VCaP (cell line): ENCODE results near the gene BRD3OS.

Source experiments
- H3K27ac ChIP-seq: fragments of 450-650 bp; 2 replicates; pipeline ENCODE4 v1.5.1; 2017
- TF ChIP-seq, protein P1 (sequence below): fragments of 450-650 bp; conservative IDR thresholded peaks from 2 replicates; pipeline ENCODE4 v1.5.1; 2017; ENCODE audit warnings: mild to moderate bottlenecking, moderate library complexity

BRD3OS gene

DNA sequence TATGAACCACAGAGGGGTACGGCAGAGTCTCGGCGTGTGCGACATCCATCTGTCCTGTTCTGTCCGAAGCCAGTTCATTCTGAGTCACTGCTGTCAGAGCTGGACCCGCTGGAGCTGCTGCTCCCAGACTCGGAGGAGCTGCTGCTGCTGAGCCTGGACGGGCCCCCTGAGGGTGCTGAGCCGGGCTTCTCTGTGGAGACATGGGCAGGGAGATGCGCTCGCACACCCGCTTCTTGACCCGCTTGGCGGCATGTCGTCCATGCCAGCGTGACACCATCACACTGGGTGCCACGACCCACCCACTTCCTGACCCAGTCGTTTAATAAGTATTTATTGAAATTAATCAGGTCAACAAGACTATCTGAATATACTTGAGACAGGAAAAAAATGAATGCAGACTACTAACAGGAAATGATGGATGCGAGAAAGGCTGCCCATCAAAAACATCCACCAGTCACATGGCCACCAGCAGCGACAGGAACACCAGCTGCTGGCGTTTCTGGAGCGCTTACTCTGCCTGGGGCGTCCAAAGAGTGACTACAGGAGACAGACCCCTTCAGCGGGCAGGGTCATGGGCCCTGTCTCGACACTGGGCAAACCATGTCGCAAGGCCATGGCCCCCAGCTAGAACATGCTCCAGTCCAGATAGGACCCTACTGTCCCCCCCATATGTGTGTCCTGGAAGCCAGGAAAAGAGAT lies 8.4 kb downstream of the BRD3OS start:
- TF ChIP-seq, protein P1, sequence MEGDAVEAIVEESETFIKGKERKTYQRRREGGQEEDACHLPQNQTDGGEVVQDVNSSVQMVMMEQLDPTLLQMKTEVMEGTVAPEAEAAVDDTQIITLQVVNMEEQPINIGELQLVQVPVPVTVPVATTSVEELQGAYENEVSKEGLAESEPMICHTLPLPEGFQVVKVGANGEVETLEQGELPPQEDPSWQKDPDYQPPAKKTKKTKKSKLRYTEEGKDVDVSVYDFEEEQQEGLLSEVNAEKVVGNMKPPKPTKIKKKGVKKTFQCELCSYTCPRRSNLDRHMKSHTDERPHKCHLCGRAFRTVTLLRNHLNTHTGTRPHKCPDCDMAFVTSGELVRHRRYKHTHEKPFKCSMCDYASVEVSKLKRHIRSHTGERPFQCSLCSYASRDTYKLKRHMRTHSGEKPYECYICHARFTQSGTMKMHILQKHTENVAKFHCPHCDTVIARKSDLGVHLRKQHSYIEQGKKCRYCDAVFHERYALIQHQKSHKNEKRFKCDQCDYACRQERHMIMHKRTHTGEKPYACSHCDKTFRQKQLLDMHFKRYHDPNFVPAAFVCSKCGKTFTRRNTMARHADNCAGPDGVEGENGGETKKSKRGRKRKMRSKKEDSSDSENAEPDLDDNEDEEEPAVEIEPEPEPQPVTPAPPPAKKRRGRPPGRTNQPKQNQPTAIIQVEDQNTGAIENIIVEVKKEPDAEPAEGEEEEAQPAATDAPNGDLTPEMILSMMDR: no peak
- H3K27ac ChIP-seq: no peak overlapping the region

DNA sequence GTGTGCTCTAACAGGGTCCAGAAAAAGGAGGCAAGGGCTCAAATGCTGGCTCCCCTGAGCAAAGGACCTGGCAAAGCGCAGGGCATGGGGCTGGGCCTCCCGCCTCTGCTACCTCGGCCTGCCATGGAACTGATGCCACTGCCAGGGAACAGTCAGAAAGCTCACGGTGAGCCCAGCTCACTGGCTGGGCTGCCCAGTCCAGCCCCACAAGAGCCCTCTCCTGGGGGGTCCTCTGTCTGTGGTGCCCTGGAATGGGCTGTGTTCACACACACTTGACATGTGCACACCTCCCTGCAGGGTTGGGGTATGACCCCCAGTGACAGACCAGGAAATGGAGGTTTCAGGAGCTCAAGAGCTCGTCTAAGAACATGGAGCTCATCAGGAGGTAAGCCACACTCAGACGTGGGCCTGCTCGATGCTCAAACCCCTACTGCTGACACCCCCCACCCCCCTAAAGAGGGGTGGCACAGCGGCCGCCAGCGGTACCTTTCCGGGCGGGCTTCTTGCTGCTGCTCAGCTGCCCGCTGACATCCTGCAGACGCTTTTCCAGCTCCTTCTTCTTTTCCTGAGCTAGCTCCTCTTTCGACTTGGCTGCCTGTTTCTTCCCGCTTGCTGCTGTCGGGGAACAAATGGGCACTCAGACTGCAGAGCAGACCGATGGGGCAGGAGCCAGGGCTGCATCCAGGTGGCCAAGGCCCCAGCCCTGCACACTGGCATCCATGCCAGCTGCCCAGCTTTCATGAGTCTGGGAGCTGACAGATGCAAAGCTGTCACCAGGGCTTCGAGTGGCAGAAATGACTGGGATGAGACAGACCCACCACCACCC lies 9.1 kb downstream of the BRD3OS start:
- H3K27ac ChIP-seq: no peak overlapping the region
- TF ChIP-seq, protein P1: no peak

DNA sequence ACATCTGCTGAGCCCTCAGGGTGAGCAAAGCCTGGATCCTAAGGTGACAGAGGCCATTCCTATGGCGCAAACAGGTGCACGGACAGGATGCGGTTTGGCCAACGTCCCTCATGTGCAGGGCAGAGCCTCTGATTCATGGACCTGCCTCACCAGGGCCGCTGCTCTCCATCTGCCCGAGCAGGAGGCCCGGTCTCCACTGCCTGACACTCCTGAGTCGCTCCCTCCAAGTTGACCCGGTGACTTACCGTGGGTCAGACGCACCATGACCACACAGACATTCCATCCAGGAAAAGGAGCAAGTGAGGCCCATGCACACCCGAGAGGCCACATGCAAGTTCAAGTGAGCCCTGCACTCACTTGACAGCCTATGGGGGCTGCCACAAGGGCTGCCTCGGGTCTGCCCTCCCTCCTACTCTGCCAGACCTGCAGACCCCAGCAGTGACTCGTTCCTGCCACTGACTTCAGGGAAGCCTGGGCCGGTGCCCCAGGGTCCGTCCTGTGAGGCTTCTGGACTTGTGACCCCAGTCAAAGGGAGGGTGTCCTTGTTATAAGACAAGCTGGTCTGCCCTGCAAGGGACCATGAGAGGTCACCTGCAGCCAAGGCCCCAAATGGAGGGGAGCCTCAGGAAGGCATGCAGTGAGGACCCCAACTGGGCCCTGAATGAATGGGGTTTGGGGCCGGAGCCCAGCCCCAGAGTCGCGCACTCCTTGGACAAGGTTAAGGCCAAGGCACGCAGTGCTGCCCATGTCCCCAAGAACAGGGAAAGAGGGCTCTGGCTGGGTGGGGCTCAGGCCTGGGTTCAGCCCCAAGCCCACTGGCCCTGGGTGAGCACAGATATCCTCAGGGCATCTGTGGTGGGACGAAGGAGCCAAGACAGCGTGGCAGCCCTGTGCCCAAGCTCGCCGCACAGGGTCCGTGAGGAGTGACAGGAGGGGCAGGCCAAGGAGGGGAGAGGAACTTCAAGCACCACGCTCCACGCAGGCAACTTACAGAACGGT lies 10.1 kb downstream of the BRD3OS start:
- TF ChIP-seq, protein P1: no peak
- H3K27ac ChIP-seq: no peak overlapping the region

DNA sequence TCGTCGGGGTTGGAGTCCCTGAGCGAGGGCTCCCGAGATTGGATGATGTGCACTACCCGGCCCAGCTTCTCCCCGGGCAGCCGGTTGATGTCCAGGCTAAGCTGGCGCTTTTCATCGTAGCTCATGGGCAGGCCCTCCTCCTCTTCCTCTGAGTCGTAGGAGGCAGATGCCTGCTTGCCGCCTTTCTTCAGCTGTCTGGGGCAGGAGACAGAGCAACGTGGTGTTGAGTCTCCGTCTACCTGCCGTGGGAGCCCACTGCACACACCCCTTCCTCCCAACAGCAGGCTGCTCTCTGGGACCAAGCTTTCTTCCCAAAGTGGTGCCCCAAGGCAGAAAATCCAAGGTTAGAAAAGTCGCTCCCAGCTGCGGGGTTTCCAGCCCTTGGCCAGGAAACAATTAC lies 10.8 kb downstream of the BRD3OS start:
- no peak overlapping the region for H3K27ac ChIP-seq
- TF ChIP-seq, protein P1: no peak

DNA sequence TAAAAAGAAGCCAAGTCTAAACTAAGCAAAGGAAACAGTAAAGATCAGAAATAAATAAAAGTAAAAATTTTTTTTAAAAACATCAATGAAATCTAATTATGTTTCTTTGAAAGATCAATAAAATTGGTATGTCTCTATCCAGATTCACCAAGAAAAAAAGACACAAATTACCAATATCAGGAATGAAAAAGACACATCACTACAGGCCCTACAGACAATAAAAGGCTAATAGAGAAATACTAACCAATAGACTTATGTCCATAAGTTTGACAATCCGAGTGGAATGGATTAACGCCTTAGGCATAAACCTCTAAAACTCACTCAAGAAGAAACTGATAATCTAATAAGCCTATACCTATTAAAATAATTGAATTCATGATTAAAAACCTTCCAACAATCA lies 12.4 kb downstream of the BRD3OS start:
- H3K27ac ChIP-seq: no peak overlapping the region
- TF ChIP-seq, protein P1: no peak

DNA sequence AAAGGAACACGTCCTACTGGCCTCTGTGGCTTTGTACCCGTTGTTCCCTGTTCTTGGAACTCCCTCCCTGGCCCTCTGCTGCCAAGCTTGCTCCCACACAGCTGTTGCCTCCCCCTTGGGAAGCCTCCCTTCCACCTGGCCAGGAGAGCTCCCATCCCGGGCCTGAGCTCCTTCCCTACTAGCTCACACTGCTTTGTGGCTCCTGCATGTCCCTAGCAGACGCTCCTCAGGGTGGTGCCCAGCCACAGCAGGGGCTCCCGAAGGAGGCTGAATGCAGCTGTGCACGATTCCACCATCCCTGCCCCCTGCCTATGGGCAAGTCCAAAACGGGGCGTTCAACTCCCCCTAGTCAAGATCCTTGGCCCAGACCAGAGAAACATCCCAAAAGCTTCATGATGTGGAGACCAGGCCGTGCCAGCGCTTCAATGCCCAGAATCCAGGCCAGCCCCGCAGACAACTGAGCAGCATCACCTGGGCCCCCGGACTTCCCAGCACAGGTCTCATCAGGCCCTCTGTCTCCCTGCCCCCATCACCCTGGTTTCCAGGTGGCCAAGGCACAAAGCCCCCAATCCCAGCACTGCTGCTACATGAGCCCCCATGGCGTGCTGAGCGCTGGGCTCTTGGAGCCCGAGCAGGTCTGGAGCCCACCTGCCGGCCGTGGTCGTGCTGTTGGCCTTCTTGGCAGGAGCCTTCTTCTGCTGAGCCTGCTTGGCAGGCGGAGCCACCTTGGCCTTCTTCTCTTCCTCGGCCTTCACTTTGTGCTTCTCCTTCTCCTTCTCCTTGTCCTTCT lies 14.3 kb downstream of the BRD3OS start:
- TF ChIP-seq, protein P1: no peak
- no peak overlapping the region for H3K27ac ChIP-seq
